HPDE6-E6E7 (cell line): ENCODE results near the gene BCO2.
A peak's percentile ranks its signal among the peaks of the same experiment; 100 is the strongest.
"Not testable (repeated sequence)": the region's sequence is repeated elsewhere in the genome, so short reads cannot be mapped to it uniquely, and the experiment has no call there.

ENCODE experiments used
- DNase-seq: peaks from one replicate; pipeline ENCODE4 v3.0.0; 2011; ENCODE audit warnings: missing footprints; ENCODE audit errors: extremely low spot score

The BCO2 gene, protein sequence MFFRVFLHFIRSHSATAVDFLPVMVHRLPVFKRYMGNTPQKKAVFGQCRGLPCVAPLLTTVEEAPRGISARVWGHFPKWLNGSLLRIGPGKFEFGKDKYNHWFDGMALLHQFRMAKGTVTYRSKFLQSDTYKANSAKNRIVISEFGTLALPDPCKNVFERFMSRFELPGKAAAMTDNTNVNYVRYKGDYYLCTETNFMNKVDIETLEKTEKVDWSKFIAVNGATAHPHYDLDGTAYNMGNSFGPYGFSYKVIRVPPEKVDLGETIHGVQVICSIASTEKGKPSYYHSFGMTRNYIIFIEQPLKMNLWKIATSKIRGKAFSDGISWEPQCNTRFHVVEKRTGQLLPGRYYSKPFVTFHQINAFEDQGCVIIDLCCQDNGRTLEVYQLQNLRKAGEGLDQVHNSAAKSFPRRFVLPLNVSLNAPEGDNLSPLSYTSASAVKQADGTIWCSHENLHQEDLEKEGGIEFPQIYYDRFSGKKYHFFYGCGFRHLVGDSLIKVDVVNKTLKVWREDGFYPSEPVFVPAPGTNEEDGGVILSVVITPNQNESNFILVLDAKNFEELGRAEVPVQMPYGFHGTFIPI

DNA sequence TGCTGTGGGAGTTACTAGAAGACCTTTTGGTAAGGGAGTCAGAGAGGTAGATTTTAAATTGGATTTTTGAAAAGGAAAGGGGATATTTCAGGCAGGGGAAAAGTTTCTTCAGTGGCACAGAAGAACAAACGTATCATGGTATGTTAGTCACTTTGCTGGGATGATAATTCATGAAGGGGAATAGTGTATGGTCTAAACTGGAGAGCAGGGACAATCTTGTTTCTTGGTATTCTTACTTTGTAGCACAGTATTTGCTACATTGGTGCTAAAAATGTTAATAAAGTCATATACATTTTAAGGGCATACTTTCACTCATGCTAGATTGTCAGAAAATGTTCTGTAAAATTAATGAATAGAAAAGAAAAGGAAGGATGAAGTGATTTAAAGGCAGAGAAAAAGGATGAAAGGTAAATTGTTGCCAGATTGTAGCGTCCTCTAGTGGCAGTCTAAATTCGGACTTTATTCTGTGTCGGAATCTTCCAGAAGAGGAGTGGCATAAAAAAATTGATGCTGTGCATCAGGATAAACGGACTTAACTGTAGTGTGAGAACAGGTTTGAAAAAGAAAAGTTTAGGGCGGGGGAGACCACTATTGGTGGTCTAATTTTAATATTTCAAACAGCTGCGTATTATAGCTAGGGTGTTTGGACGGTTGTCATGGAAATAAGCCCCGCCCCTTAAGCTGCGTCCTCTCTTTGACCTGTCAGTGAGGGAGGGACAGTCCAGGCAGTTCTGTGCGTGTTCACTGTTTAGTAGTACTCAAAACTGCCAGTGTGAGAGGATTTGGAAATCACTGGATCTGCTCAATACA is at the start of gene BCO2:
Gene BCO2 (plus strand): TSS at position 724 of the 810 bp plus-strand sequence. CDS start 90 bp downstream, outside the sequence.
- peak; percentile 71 for DNase-seq

DNA sequence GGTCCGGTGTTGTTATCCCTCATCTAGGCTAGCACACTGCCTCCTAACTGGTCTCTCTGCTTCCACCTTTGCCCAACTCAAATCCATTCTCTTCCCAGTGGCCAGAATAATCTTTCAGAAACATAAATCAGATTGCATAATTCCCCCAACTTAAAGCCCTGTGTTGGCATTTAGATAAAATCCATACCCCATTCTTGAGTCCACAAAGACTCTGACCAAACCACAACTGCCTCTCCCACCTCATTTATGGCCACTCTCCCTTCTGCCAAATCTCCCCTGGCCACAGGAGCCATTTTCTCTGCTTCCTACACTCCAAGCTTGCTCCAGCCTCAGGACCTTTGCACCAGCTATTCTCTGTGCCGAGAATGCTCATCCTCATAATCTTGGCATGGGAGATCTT is 48.3 kb upstream of the BCO2 start:
- DNase-seq: no peak

DNA sequence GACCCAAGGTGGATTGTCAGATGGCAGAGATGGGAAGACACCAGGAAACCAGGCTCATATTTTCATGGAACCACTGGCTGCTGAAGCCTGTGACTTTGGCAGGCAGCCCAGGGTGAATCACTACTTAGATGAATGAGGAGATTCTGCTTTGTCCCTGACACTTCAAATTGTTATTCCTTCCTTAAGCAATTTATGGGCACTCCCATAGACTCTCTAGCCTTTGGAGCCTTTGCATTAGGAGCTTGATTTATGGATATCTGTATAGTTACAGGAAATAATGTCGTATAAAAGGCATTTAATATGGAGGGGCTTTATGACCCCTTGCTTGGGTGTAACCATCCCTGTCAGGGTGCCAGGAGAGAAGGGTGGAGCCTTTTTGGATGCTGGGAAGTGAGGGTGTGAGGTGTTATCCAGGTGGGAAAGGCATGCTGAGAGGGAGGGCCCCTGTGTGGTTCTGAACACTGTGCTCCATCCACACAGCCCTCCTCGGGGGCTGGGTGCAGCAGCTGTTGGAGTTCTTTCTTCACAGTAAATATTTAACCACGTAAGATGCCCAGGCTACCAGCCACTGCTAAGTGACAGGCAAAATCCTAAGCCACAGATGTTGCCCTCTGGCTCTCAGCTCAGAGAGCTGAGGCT is 46.7 kb upstream of the BCO2 start:
- peak; percentile 54 for DNase-seq

DNA sequence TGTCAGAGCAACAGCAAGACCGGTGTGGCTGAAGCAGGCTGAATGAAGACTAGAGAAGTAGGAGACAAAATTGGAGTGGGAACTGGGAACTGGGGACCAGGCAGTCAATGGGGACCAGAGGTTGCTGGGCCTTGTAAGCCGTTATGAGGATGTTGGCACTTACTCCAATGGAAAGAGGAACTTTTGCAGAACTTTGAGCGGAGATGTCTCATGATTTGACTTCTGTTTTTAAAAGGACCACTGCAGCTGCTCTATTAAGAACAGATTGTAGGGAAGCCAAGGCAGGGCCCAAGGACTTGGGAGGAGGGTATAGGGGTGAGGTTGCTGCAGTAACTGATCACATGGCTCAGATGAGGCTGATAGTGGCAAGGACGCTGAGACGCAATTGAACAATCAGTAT is 45.7 kb upstream of the BCO2 start:
- DNase-seq: no peak

DNA sequence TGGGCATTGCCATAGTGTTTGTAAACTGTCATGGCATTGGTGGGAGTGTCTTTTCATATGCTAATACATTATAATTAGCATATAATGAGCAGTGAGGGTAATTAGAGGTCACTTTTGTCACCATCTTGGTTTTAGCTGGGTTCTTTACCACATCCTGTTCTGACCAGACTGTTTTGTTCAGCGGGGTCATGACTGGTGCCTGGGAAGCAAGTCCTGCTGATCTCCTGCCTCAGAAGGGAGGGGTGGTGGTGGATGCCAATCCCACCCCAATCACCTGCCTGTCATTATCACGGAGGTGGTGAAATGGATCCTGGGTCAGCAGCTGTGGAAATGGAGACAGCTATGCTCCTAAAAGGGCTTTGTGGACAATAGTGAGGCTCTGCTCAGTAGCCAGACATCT is 42.6 kb upstream of the BCO2 start:
- no peak for DNase-seq

DNA sequence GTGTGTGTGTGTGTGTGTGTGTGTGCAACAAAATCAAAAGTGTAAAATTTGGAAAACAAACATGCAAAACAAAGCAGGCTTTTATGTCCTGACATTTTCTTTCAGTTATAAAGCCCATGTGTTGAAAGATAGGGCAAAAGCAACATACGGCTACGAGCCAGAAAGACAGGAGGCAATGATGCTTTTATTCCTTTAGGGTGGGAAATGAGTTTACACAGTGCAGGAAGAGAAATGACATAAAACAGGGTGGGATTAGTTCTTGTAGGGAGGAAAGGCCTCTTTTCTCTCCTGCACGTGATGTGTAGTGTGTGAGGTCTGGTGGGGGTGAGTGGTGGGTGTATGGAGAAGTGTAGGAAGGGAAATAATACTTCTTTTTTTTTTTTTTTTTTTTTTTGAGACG is 40.8 kb upstream of the BCO2 start:
- DNase-seq: no peak

DNA sequence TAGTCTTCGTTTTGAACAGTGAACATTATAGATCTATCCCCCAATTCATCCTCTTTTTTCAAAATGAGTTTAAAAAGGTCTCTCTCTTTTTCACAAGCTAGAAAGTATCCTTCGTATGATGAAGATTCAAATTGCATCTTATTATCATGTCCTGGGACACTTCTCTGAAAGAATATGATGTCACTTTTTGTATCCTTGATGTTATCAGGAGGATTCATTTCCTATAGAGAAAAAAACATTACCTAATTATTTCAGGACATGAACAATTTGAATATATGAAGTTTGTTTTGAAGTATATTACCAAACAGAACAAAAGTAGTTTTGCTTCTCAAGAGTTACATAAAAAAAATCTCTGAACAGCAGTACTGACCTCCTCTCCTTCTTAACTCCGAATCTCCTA is 31.7 kb upstream of the BCO2 start:
- DNase-seq: no peak

DNA sequence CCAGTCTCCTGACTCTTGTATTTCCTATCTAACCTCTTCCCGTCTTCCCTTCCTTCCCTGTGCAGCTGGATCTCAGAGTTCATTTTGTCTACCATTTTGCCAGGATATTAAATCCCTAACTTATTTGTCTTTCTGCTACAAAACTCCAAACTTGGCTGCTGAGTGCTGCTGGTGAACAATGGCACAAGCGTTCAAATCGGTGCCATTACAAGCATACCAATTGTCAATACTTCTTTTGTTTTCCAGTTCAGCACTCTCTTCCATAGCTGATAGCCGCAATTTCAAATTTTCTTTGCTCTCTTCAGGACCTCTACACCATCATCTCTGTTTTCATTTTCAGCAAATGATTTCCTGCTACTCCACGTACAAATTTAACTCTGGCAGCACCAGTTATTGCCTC is 24.8 kb upstream of the BCO2 start:
- no peak for DNase-seq

DNA sequence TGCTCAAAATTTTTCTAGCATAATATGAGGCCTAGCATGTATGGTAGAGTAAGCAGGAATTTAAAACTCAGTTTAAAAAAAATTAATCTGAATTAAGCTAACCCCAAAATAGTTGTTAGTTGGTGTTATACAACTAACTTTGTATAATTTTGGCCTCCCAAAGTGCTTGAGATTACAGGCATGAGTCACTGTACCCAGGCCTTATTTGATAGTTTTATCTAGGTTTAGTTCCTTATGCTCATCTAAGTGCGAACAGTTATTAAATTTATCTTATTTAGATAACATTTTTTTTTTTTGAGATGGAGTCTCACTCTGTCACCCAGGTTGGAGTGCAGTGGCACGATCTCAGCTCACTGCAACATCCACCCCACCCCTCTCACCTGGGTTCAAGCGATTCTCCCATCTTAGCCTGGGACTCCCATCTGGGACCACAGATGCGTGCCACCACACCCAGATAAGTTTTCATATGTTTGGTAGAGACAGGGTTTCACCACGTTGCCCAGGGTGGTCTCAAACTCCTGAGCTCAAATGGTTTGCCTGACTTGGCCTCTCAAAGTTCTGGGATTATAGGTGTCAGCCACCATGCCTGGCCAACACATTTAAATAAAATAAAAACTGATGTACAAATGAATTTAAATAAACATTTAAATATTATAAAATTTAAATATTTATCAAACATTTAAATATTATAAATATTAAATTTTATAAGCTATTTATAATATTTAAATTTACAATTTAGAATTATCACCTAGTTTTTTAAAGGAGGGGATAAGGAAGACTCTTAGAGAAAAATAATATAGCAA is 19.0 kb upstream of the BCO2 start:
- no peak for DNase-seq

DNA sequence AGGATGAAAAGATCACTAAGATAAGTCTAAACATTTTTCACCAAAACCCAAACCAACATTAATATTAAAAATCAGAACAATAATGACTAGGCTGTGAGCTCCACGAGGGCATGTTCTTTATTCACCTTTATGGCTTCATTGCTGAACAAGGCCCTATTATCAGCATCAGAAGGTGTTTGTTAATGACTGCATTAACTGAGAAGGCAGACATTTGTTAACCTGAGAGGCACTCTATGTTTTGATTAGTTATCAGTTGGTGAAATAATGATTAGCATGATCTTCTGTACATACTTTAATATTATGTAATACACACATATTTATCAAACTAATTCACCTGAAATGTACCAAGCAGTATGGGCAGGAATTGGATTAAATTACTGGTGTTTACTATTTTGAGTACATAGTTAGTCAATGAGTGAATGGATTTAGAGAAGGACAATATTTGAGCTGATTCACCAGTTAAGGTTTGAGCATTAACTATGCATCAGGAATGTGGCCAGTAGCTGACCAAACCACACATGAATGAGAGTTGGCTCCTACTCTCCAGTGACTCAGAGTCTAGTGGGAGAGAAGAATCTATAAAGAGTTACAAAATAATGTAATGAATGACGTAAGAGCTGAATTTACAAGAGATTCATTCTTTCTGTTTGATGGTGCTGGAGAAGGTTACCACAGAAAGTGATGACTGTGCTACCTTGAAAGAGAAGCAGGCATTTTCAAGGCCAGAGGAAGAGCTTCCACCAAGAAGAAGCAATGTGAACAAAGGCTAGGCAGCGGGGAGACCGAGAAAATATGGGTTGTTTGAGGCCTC is 18.2 kb upstream of the BCO2 start:
- peak; percentile 91 for DNase-seq

DNA sequence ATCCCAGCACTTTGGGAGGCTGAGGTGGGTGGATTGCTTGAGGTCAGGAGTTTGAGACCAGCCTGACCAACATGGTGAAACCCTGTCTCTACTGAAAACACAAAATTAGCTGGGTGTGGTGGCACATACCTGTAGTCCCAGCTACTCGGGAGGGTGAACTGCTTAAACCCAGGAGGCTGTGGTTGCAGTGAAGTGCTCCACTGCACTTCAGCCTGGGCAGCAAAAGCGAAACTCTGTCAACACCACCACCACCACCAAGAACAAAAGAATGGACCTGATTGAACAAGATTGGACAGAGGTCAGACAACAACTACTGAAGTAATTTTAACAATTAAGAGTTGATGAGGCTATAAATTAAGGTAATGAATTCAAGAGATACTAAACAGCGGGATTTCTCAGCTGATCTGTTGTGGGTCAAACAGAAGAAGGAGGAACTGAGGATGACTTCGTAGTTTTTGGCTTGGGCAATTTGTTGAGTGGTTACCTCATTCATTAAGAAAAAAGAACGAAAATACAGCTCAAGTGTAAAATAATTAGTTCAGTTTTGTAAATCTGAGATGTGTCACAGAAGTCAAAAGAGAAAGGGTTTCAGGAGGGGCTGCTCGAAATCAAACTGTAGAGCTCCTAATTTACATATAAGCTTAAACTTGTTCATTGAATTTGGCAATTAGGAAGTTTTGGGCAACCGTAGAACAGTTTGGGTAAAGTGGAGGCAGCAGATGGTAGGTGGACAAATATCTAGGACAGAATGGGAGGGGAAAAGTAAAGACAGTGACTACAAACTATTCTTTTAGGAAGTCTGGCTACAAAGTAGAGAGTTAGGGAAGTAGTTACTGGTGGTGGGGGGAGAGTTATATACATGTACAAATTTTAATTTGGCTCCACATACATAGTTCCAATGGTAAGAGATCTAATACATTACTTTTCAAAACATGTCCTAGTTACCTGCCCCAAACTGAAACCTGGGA is 15.9 kb upstream of the BCO2 start:
- DNase-seq: no peak

DNA sequence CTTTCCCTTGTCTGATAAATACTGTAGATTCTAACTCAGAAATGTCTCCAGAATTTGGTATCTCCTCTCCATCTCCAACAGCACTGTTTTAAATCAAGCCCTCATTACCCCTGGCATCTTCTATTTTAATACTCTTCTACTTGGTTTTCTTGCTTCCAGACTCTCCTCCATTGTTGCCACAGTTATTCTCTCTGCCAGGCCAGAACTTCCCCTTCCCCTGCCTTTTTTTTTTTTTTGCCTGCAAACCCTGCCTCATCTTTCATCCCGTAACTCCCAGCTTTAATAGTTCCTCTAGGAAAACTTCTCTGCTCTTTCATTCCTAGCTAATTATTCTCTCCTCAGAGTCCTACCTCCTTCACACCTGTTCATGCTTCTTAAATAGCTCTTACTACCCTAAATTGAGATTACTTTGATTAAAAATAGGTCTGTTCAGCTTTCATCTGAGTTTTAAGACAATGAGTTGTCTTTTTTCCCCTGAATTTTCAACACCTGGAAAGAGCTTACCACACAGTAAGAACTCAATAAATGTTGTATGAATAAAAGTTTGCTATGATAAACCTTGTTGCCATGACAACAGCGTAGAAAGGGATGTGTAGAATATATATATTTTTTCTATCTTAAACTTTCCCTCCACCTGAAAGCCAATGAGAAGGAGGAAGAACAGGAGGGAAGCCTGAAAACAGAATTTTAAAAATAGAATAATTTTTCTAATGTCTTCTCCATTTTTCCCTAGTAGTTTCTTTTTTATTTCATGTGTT is 15.0 kb upstream of the BCO2 start:
- DNase-seq: no peak

DNA sequence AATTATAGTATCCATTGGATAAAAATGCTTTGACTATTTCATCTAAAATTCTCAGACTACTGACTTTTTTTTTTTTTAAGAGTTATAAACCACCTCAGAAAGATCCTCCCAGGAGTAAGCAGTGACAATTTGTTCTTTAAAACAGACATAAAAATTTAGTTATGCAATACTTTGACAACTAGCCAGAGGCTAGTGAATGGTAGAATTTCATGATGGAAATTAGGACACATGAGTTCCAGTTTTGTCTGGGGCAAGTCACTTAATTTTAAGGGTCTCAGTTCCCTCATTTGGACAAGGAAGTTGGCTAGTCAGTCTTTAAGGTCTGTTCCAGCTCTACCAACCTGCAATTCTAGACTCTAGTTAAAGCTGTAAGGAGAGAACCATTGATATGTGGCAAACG is 14.3 kb upstream of the BCO2 start:
- no peak for DNase-seq

DNA sequence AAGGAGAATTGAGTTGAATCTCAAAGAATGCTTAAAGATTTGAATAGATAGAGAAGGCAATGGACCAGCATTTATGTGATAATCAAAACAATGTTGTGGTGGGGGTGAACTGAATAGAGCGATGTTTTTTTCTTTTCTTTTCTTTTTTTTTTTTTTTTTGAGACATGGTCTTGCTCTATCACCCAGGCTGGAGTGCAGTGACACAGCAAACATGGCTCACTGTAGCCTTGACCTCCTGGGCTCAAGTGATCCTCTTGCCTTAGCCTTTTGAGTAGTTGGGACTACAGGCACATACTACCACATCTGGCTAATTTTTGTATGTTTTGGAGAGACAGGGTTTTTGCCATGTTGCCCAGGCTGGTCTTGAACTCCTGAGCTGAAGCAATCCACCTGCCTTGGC is 13.1 kb upstream of the BCO2 start:
- not testable (repeated sequence) for DNase-seq

DNA sequence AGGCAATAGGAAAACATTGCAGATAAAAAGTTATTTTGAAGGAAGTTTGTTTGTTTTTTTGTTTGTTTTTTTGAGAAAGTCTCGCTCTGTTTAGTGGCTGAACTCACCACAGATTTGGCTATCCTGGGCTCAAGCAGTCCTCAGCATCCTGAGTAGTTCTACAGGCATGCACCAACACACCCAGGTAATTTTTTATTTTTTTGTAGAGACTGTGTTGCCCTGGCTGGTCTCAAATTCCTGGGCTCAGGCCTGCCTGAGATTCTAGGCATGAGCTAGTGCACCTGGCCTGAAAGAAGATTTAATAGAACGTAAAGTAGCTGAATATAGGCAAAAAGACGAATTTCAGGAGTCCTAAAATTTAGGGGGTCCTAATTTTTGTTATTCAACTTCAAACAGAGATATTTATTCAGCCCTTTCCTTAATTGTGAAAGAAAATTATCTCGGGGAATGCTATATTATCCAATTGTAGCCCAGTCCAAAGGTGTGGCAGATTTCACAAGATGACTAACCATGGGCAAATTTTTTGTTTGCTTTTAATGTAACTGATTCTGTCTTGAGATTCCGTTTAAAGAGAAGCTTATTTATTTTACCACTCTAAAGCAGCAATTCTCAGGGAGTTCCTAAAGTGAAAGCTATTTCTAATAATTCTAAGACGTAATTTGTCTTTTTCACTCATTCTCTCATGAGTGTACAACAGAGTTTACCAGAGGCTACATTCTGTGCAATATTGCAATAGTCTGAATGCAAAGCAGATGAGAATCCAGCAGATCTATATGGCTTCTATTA is 12.4 kb upstream of the BCO2 start:
- DNase-seq: no peak

DNA sequence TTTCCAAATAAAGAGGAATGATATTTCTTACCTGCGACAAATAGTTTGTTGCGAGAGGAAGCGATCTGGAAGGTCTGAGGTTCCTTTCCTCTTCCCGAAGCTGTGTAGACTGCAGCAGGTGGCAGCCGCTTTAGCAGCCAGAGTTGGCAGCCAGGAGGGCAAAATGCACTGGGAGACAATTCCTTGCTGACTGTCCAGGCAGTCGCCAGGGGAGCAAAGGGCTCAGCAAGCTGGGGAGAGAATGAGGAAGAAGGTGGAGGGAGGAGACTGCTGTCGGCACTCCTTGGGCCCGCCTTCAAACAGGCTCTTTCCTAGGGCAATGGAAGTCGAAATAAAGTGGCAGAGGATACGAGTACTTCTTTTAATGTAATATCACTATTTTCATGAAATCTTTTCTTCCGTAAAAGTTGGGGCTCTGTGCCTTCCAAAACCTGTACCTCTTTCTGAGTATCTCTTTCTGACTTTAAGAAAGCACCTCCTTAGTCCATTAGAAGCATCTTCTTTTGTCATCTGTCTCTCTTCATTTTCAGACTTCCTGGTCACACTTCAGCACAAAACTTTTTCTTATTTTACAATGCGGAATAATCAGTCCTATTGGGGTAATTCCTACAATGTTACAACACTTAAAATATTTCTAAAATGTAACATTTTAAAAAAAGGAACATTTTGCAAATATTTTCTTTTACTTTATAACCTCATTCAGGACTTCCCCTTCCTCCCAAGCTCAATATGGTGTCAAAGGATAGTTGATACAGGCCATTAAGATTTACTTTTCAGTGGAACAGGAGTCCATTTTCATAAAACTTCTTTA is 11.2 kb upstream of the BCO2 start, which contains the start of gene IL18:
Gene IL18 (minus strand): TSS at position 220 of the 811 bp plus-strand sequence. CDS start 9,041 bp downstream, outside the sequence.
- peak; percentile 69 for DNase-seq

DNA sequence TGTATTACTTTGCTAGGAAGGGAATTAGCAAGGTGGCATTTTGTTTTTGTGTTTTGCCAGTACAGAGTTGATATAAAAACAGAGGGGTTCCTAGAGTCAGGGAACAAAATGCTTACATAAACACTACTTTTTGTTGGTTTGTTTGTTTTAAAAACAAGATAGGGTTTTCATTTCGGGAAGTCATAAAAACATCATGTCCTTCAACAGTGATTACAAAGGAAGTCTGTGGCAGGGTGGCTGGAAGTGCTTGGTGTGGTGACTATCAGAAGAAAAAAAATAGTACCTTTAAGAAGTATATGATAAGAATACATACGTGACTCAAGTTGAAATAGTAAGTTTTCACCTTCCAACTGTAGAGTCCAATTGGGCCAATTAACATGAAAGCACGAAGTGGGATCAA is 10.3 kb upstream of the BCO2 start:
- DNase-seq: no peak
